Psoas muscle (tissue), 8 donors: ENCODE results near the gene ZAR1L. TPM values are rescaled to one million over a fixed set of nuclear protein-coding genes. Genes with fewer than 3 reads are reported as not detected.

Experiments used
- ATAC-seq, 4 donors: fragments of 200-7000 bp; cut with Tn5 transposase; one replicate each; pipeline ENCODE4 v1.9.1; 2020; ENCODE audit warnings: moderate library complexity in 3 of 4, mild to moderate bottlenecking in 2 of 4
- DNase-seq, 2 donors: peaks; one replicate each; pipeline ENCODE4 v3.0.0-alpha.2; 2020
- H3K27ac ChIP-seq: fragments of 200-600 bp; one replicate; pipeline ENCODE4 v1.8.0; 2022
- H3K27me3 ChIP-seq, 3 donors: fragments of 200-600 bp in 1 of 3; one replicate each; pipeline versions ENCODE4 v1.6.1 to v1.8.0; 2013 to 2022; ENCODE audit warnings: low read length in 2 of 3, mild to moderate bottlenecking in 2 of 3, moderate library complexity in 1 of 3; ENCODE audit not compliant: insufficient read depth in 3 of 3
- H3K36me3 ChIP-seq, 2 donors: fragments of 200-600 bp in 1 of 2; one replicate each; pipeline versions ENCODE4 v1.6.1 to v1.8.0; 2013 to 2022; ENCODE audit warnings: low read depth in 1 of 2, mild to moderate bottlenecking in 1 of 2, moderate library complexity in 1 of 2; ENCODE audit not compliant: insufficient read depth in 1 of 2
- H3K4me1 ChIP-seq: fragments of 200-600 bp; one replicate; pipeline ENCODE4 v1.8.0; 2022
- H3K4me3 ChIP-seq: fragments of 200-600 bp; one replicate; pipeline ENCODE4 v1.8.0; 2022; ENCODE audit warnings: mild to moderate bottlenecking
- H3K9me3 ChIP-seq: fragments of 200-600 bp; one replicate; pipeline ENCODE4 v1.8.0; 2022
- CTCF ChIP-seq: fragments of 200-600 bp; IDR thresholded peaks from one replicate; pipeline ENCODE4 v1.8.0; 2022; ENCODE audit warnings: antibody characterized with exemption
- WGBS, 3 donors: extraction: QIAGEN DNeasy Blood & Tissue Kit; methylation state at CpG; one replicate each; pipeline versions ENCODE4 v1.1.6 to v1.1.7; 2013; 5-methylcytosine and 5-hydroxymethylcytosine counted together
- intact Hi-C, 2 donors: fragments of 100-400 bp; cut with DNase I; formaldehyde crosslinking; loops; one replicate each; pipeline versions ENCODE4 v1.11.0 to v1.14.2; 2022
- polyA plus RNA-seq, 3 donors: library from polyadenylated mRNA; stranded (reverse); fragments of 200-250 nt; gene quantifications; one replicate each; pipeline ENCODE4 v1.2.3, GENCODE V29; 2013
- total RNA-seq, 4 donors: library from RNA; stranded (reverse); fragmentation: NEBNext Ultra II Directional in 2 of 4; extraction: Animal tissue kit (Norgen Biotek cat#: 25700) in 2 of 4; gene quantifications; one replicate each; pipeline versions ENCODE4 v1.2.1 to v1.2.4, GENCODE V29; 2021 to 2023
- donor health status: healthy with polysubstance abuse.
- donor health status: DM: no; HTN: no; CAD: no; lungs with moderate emphysema.
- donor health status: Bipolar disorder and iron deficiency.
- donor health status: healthy.
- donor health status: DM: yes; HTN: yes; CAD: no.
- donor health status: DM: no; HTN: no; CAD: no.
- donor health status: DM: no; HTN: no; CAD: no.
- donor health status: DM: yes; HTN: yes; CAD: no.

The ZAR1L gene
- total and polyA plus RNA-seq, 7 donors = not detected

- H3K27ac ChIP-seq = no peak overlapping the region
- H3K9me3 ChIP-seq = no peaks in the 10 kb centered on the region
- H3K4me1 ChIP-seq = no peaks in the 10 kb centered on the region
- TF ChIP-seq CTCF = no peak
- ATAC-seq (no peak), DNase-seq (no peak)
- no peaks in the 10 kb centered on the region for H3K27me3 ChIP-seq
- H3K4me3 ChIP-seq = no peak overlapping the region
- H3K36me3 ChIP-seq = no peaks in the 10 kb centered on the region
- WGBS, 3 donors = 84 to 88% (median 88%) methylated on average over 4 of the region's 4 CpGs
- intact Hi-C loops = no loop called here
These were observed 5.4 kb upstream of the ZAR1L start for GRCh38 chr13:32320528-32320927.

- Histone ChIP-seq H3K4me1 (no peaks in the 10 kb centered on the region), H3K4me3 (no peak overlapping the region), H3K9me3 (no peaks in the 10 kb centered on the region), H3K27me3 (no peaks in the 10 kb centered on the region), H3K27ac (no peak overlapping the region), H3K36me3 (no peaks in the 10 kb centered on the region)
- no peak for DNase-seq
- ATAC-seq = no peak
- no peak for TF ChIP-seq CTCF
- 87 to 89% (median 88%) methylated on average over 2 of the region's 2 CpGs for WGBS, 3 donors
- intact Hi-C loops = loop anchor here in 1 of 2 donors (10.0 kb wide), 1 partner anchor 303 kb away; no protein-coding TSS in a partner anchor
These were observed 2.7 kb upstream of the ZAR1L start for GRCh38 chr13:32317716-32318465.

GRCh38 chr13:32316501-32316900 lies 1.3 kb upstream of the ZAR1L start:
- 58 to 66% (median 64%) methylated on average over 6 of the region's 6 CpGs for WGBS, 3 donors
- Histone ChIP-seq H3K36me3 (no peaks in the 10 kb centered on the region), H3K4me1 (no peaks in the 10 kb centered on the region), H3K27ac (no peak overlapping the region), H3K4me3 (peak overlapping the region; percentile 73), H3K27me3 (no peaks in the 10 kb centered on the region), H3K9me3 (no peaks in the 10 kb centered on the region)
- no peak for ATAC-seq
- no peak for DNase-seq
- no peak for TF ChIP-seq CTCF
- intact Hi-C loops = loop anchor here in 1 of 2 donors (10.0 kb wide), 1 partner anchor 302 kb away; no protein-coding TSS in a partner anchor

GRCh38 chr13:32316028-32316339 lies 821 bp upstream of the ZAR1L start:
- H3K27ac ChIP-seq = peak overlapping the region; percentile 89
- TF ChIP-seq CTCF = no peak
- no peaks in the 10 kb centered on the region for H3K27me3 ChIP-seq
- no peaks in the 10 kb centered on the region for H3K9me3 ChIP-seq
- 0 to 1% (median 1%) methylated on average over 13 of the region's 13 CpGs for WGBS, 3 donors
- intact Hi-C loops = loop anchor here in 1 of 2 donors (10.0 kb wide), 1 partner anchor 301 kb away; no protein-coding TSS in a partner anchor
- peak in 1 of 2 donors; percentile 49 for DNase-seq
- H3K4me1 ChIP-seq = no peaks in the 10 kb centered on the region
- no peaks in the 10 kb centered on the region for H3K36me3 ChIP-seq
- peak overlapping the region; percentile 73 for H3K4me3 ChIP-seq
- ATAC-seq = no peak
